GM12875 (cell line): Measurements from ENCODE around the gene TPCN1.

Experiments
- H3K4me3 ChIP-seq: one replicate; pipeline ENCODE4 v1.5.1; 2011; ENCODE audit warnings: low read depth, low read length, control low read depth
- TF ChIP-seq, protein P1 (sequence below): IDR thresholded peaks from 2 replicates; pipeline ENCODE4 v1.5.1; 2011; ENCODE audit warnings: low read depth, mild to moderate bottlenecking, control low read depth, inconsistent platforms, low read length, moderate library complexity, borderline replicate concordance; ENCODE audit not compliant: insufficient read depth

TPCN1 gene

DNA sequence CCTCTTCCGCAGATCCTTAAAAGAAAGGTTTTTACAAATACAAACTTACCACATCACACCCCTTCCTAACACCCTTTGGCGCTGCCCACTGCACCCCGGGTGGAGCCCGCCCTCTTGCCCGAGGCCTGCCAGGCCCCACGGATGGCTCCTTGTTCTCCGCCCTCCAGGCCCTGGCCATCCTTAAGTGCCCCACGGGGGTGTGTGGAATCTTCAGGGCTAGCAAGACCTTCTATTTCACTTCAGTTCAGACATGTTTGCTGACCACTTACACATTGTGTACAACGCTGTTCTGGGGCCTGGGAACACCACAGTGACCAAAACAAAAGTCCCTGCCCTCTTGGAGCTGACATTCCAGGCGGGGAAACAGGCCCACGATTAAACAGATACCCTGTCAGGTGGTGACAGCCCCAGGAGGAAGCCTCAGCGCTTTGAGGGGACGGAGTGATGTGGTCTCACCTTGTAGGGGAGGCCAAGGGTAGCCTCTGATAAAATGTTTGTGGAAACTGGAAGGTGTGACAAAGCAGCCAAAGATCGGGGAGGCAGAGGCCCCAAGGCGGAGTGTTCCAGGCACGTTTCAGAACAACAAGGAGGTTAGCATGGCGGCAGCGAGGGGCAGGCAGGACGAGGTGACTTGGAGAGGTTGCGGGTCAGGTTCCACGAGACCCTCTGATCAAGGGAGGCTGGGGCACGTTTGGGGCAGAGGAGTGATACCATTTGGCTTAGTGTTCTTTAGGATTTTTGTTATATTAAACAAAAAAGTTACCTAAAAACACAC lies 27.0 kb downstream of the TPCN1 start:
- TF ChIP-seq, protein P1, sequence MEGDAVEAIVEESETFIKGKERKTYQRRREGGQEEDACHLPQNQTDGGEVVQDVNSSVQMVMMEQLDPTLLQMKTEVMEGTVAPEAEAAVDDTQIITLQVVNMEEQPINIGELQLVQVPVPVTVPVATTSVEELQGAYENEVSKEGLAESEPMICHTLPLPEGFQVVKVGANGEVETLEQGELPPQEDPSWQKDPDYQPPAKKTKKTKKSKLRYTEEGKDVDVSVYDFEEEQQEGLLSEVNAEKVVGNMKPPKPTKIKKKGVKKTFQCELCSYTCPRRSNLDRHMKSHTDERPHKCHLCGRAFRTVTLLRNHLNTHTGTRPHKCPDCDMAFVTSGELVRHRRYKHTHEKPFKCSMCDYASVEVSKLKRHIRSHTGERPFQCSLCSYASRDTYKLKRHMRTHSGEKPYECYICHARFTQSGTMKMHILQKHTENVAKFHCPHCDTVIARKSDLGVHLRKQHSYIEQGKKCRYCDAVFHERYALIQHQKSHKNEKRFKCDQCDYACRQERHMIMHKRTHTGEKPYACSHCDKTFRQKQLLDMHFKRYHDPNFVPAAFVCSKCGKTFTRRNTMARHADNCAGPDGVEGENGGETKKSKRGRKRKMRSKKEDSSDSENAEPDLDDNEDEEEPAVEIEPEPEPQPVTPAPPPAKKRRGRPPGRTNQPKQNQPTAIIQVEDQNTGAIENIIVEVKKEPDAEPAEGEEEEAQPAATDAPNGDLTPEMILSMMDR, result no peak
- no peak overlapping the region for H3K4me3 ChIP-seq

DNA sequence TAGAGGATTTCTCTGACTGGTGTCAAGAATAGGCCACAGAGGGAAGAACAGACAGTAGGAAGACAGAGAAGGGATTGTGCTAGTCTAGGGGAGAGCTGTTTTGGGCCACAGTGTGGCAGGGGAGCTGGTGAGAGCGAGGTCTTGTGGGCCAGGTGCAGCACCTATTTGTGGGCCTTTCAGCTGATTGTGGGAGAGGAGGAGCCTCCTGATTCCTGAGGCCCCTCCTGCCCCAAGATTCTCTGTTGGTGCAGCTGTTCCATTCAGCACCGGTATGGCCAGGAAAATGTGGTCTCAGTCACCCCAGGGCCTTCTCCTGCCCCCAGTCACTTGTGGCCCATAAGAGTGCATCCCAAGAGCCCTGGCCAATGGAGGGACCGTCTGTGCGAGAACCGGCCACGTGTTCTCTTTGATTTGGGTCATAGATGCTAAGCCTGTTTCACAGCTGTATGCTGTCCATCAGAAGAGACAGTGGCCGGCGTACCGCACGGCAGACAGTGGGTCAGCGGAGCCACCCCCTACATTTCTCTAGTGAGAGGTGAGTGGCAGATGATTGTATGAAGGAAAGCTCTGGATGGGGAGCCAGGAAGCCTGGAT lies 27.7 kb downstream of the TPCN1 start:
- no peak overlapping the region for H3K4me3 ChIP-seq
- TF ChIP-seq, protein P1, result no peak

- TF ChIP-seq, protein P1, result no peak
- no peak overlapping the region for H3K4me3 ChIP-seq
These were observed 28.3 kb downstream of the TPCN1 start for GRCh38 chr12:113249546-113249945.

- TF ChIP-seq, protein P1, result no peak
These were observed 28.8 kb downstream of the TPCN1 start for GRCh38 chr12:113250045-113250444.

GRCh38 chr12:113251404-113252070 lies 30.3 kb downstream of the TPCN1 start:
- TF ChIP-seq, protein P1, result no peak
- H3K4me3 ChIP-seq, result no peak overlapping the region

More at GRCh38 chr12:113250045-113250444, 28.8 kb downstream of the TPCN1 start:
- no peak overlapping the region for H3K4me3 ChIP-seq

- no peak overlapping the region for H3K4me3 ChIP-seq
- TF ChIP-seq, protein P1, result no peak
These were observed 31.2 kb downstream of the TPCN1 start for GRCh38 chr12:113252494-113252893.
